GM12873 (cell line): ENCODE measurements around the gene GRB2.

Experiments
- TF ChIP-seq, protein P1 (sequence below): IDR thresholded peaks from 2 replicates; pipeline ENCODE4 v1.5.1; 2012; ENCODE audit warnings: low read depth, mild to moderate bottlenecking, moderate library complexity, low read length, control low read depth; ENCODE audit not compliant: insufficient read depth; ENCODE audit errors: missing control alignments

The GRB2 gene

GRCh38 chr17:75269844-75270217 lies 135.6 kb downstream of the GRB2 start:
- TF ChIP-seq, protein P1, sequence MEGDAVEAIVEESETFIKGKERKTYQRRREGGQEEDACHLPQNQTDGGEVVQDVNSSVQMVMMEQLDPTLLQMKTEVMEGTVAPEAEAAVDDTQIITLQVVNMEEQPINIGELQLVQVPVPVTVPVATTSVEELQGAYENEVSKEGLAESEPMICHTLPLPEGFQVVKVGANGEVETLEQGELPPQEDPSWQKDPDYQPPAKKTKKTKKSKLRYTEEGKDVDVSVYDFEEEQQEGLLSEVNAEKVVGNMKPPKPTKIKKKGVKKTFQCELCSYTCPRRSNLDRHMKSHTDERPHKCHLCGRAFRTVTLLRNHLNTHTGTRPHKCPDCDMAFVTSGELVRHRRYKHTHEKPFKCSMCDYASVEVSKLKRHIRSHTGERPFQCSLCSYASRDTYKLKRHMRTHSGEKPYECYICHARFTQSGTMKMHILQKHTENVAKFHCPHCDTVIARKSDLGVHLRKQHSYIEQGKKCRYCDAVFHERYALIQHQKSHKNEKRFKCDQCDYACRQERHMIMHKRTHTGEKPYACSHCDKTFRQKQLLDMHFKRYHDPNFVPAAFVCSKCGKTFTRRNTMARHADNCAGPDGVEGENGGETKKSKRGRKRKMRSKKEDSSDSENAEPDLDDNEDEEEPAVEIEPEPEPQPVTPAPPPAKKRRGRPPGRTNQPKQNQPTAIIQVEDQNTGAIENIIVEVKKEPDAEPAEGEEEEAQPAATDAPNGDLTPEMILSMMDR: no peak
